Measurements from ENCODE around the gene CDC73. TPM values are rescaled to one million over a fixed set of nuclear protein-coding genes. Genes with fewer than 3 reads are reported as not detected.

CDC73 gene
- total and polyA plus RNA-seq, 2 of the 13 experiments (the other 11 are each of a cell fraction or from before 2014, with no cell fraction given) = 20.2 to 26.3 TPM

DNA sequence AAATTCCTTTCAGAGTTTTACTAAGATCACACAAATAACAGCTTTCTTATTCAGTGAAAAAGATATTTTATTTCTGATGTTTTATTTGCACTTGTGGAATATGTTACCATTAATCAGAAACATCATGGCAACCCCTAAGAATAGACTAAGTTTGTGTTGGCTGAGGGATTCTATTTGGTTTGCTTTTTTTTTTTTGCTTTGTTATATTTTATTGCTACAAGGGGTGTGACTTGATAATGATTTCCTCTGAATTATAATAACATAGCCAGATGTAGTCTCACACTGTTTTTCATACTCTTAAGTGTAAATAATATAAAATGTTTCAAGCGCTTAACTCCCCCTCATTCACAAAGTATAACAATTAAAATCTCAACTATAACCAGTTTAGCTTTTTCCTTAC, 36.6 kb upstream of the CDC73 start:
- Histone ChIP-seq H3K4me2 (ENCODE audit: low read depth, low read length) (no peak overlapping the region), H3K27me3 (ENCODE audit: control insufficient read depth in 1 of 2, insufficient read depth in 2 of 2, low read length in 2 of 2) (no peaks in the 10 kb centered on the region), H3K4me1 (ENCODE audit: insufficient read depth, low read length) (no peaks in the 10 kb centered on the region), H3K9me3 (ENCODE audit: low read length) (no peaks in the 10 kb centered on the region), H3K9ac (ENCODE audit: insufficient read depth, low read depth, low read length) (no peak overlapping the region), H3K79me2 (ENCODE audit: insufficient read depth, low read length) (no peaks in the 10 kb centered on the region), H4K20me1 (ENCODE audit: insufficient read depth, low read length) (no peaks in the 10 kb centered on the region), H3K27ac (ENCODE audit: extremely low read length, insufficient read depth, low read length) (no peak overlapping the region), H3K4me3 (replicated peaks in 1 of 3; ENCODE audit: insufficient read depth in 1 of 3, low read depth in 2 of 3, low read length in 3 of 3) (no peak overlapping the region), H3K36me3 (replicated peaks in 1 of 2; ENCODE audit: control insufficient read depth in 1 of 2, insufficient read depth in 2 of 2, low read length in 2 of 2) (peaks cover 2 to 34% of the 10 kb centered on the region in 2 experiments; a peak in 3 of 5 replicates), H2AFZ (ENCODE audit: low read length) (no peak overlapping the region)
- ATAC-seq = no peak
- BruUV-seq (replicated peaks) = no TSS peak
- no peak for DNase-seq (ENCODE audit: low spot score)
- no peak for FAIRE-seq
- intact Hi-C loops (cut with micrococcal nuclease; ENCODE audit: unreplicated experiment) (loop anchor here (2.0 kb wide), 1 partner anchor 16 kb away; no protein-coding TSS in a partner anchor), in situ Hi-C loops (cut with HindIII; ENCODE audit: extremely low pct_ligation_motif_present, low pct_unique_long_range_greater_than_20kb) (no loop called here)
- TF ChIP-seq POLR2A (IDR thresholded peaks at IDR 0.05; ENCODE audit: insufficient read depth in 1 of 2, low read depth in 2 of 2, low read length in 2 of 2) (no peak), ZNF878 (CRISPR knock-in tag; IDR thresholded peaks at IDR 0.05) (no peak), ZNF761 (CRISPR knock-in tag; conservative IDR thresholded peaks at IDR 0.05) (no peak), IRF2 (CRISPR knock-in tag; IDR thresholded peaks at IDR 0.05) (no peak), DMAP1 (CRISPR knock-in tag; IDR thresholded peaks at IDR 0.05) (no peak), PITX1 (CRISPR knock-in tag; IDR thresholded peaks at IDR 0.05) (no peak), ARID2 (CRISPR knock-in tag; IDR thresholded peaks at IDR 0.05; ENCODE audit: borderline replicate concordance) (no peak), HIVEP1 (CRISPR knock-in tag; IDR thresholded peaks at IDR 0.05) (no peak)
- TF ChIP-seq, protein P1, sequence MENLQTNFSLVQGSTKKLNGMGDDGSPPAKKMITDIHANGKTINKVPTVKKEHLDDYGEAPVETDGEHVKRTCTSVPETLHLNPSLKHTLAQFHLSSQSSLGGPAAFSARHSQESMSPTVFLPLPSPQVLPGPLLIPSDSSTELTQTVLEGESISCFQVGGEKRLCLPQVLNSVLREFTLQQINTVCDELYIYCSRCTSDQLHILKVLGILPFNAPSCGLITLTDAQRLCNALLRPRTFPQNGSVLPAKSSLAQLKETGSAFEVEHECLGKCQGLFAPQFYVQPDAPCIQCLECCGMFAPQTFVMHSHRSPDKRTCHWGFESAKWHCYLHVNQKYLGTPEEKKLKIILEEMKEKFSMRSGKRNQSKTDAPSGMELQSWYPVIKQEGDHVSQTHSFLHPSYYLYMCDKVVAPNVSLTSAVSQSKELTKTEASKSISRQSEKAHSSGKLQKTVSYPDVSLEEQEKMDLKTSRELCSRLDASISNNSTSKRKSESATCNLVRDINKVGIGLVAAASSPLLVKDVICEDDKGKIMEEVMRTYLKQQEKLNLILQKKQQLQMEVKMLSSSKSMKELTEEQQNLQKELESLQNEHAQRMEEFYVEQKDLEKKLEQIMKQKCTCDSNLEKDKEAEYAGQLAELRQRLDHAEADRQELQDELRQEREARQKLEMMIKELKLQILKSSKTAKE (CRISPR knock-in tag; IDR thresholded peaks at IDR 0.05; ENCODE audit: borderline replicate concordance) = no peak
- TF ChIP-seq, protein P2, sequence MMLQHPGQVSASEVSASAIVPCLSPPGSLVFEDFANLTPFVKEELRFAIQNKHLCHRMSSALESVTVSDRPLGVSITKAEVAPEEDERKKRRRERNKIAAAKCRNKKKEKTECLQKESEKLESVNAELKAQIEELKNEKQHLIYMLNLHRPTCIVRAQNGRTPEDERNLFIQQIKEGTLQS (CRISPR knock-in tag; IDR thresholded peaks at IDR 0.05) = no peak
- CTCF ChIA-PET (ENCODE audit: low intra/inter-chr PET ratio, low total read pairs) = no interaction called here
- WGBS (ENCODE audit: low lambda C conversion rate) = 100% methylated on average over 1 of the region's 1 CpG
- POLR2A ChIA-PET = interaction anchor here (2.1 kb wide), 1 partner anchor 26 kb away, joined by 7 read pairs; the partner anchor contains the start of genes RO60 and UCHL5

Data from HepG2 (cell line).